HG02943 (cell line): ENCODE results near the gene LRRC72.
A peak's percentile ranks its signal among the peaks of the same experiment; 100 is the strongest.
"Not testable (repeated sequence)": the region's sequence is repeated elsewhere in the genome, so short reads cannot be mapped to it uniquely, and the experiment has no call there.

Experiments
- ATAC-seq: cut with Tn5 transposase; IDR thresholded peaks from one replicate; pipeline ENCODE4 v1.9.1; 2021; ENCODE audit warnings: mild to moderate bottlenecking, low read depth, moderate library complexity; ENCODE audit not compliant: unreplicated experiment

Gene LRRC72

GRCh38 chr7:16564909-16565426 lies 38.3 kb downstream of the LRRC72 start:
- ATAC-seq = peak; percentile 59

- no peak for ATAC-seq
Measured at GRCh38 chr7:16571941-16572340, 45.3 kb downstream of the LRRC72 start.

- no peak for ATAC-seq
Measured at GRCh38 chr7:16579216-16579615, 52.6 kb downstream of the LRRC72 start.

GRCh38 chr7:16581286-16581685 lies 54.7 kb downstream of the LRRC72 start:
- no peak for ATAC-seq

GRCh38 chr7:16583834-16584233 lies 57.2 kb downstream of the LRRC72 start:
- ATAC-seq = no peak

GRCh38 chr7:16585540-16585939 lies 58.9 kb downstream of the LRRC72 start:
- no peak for ATAC-seq

- ATAC-seq = no peak
Measured at GRCh38 chr7:16586081-16586874, 59.7 kb downstream of the LRRC72 start.

GRCh38 chr7:16587129-16587528 lies 60.5 kb downstream of the LRRC72 start:
- no peak for ATAC-seq

GRCh38 chr7:16587790-16588189 lies 61.2 kb downstream of the LRRC72 start:
- no peak for ATAC-seq

- ATAC-seq = no peak
Measured at GRCh38 chr7:16589881-16590280, 63.3 kb downstream of the LRRC72 start.

- ATAC-seq = no peak
Measured at GRCh38 chr7:16590424-16590823, 63.8 kb downstream of the LRRC72 start.

- no peak for ATAC-seq
Measured at GRCh38 chr7:16592395-16592794, 65.8 kb downstream of the LRRC72 start.

GRCh38 chr7:16594061-16594460 lies 67.4 kb downstream of the LRRC72 start:
- no peak for ATAC-seq

- ATAC-seq = no peak
Measured at GRCh38 chr7:16594676-16595075, 68.1 kb downstream of the LRRC72 start.

GRCh38 chr7:16595596-16595995 lies 69.0 kb downstream of the LRRC72 start:
- ATAC-seq = not testable (repeated sequence)

GRCh38 chr7:16598015-16598414 lies 71.4 kb downstream of the LRRC72 start:
- ATAC-seq = no peak

GRCh38 chr7:16599860-16600259 lies 73.2 kb downstream of the LRRC72 start:
- no peak for ATAC-seq

GRCh38 chr7:16603633-16604032 lies 77.0 kb downstream of the LRRC72 start:
- no peak for ATAC-seq

GRCh38 chr7:16604054-16604453 lies 77.4 kb downstream of the LRRC72 start:
- ATAC-seq = no peak

GRCh38 chr7:16606704-16607103 lies 80.1 kb downstream of the LRRC72 start:
- ATAC-seq = no peak

- peak; percentile 85 for ATAC-seq
Measured at GRCh38 chr7:16609842-16610450, 83.3 kb downstream of the LRRC72 start.

GRCh38 chr7:16611711-16612110 lies 85.1 kb downstream of the LRRC72 start:
- ATAC-seq = no peak
